Smooth muscle cell (in vitro differentiated cells): ENCODE data around the gene NAT8. TPM values are rescaled to one million over a fixed set of nuclear protein-coding genes. Genes with fewer than 3 reads are reported as not detected.
"Not testable (repeated sequence)": the region's sequence is repeated elsewhere in the genome, so short reads cannot be mapped to it uniquely, and the experiment has no call there.

Source experiments
- DNase-seq: peaks from one replicate; lab custom pipeline; 2025; ENCODE audit not compliant: unreplicated experiment; lab: John Stamatoyannopoulos, UW
- H2AFZ ChIP-seq: fragments of 200-600 bp; sonication (generic); 2 replicates; pipeline ENCODE4 v1.6.0; 2016; ENCODE audit warnings: antibody characterized with exemption, low read depth, mild to moderate bottlenecking
- H3F3A ChIP-seq: fragments of 200-600 bp; sonication (generic); 2 replicates; pipeline ENCODE4 v1.6.0; 2017; ENCODE audit warnings: antibody characterized with exemption, low read depth
- H3K27ac ChIP-seq: fragments of 200-600 bp; sonication (generic); 2 replicates; pipeline ENCODE4 v1.5.1; 2016; ENCODE audit warnings: low read depth, mild to moderate bottlenecking
- H3K27me3 ChIP-seq: fragments of 200-600 bp; sonication (generic); 2 replicates; pipeline ENCODE4 v1.6.1; 2016; ENCODE audit warnings: low read depth, mild to moderate bottlenecking
- H3K36me3 ChIP-seq: fragments of 200-600 bp; sonication (generic); 2 replicates; pipeline ENCODE4 v1.5.1; 2016; ENCODE audit warnings: low read depth
- H3K4me1 ChIP-seq: fragments of 200-600 bp; sonication (generic); 2 replicates; pipeline ENCODE4 v1.5.1; 2016; ENCODE audit warnings: low read depth
- H3K4me2 ChIP-seq: fragments of 200-600 bp; sonication (generic); 2 replicates; pipeline ENCODE4 v1.6.0; 2016; ENCODE audit warnings: mild to moderate bottlenecking
- H3K4me3 ChIP-seq: fragments of 200-600 bp; sonication (generic); 2 replicates; pipeline ENCODE4 v1.5.1; 2016; ENCODE audit warnings: mild to moderate bottlenecking
- H3K79me2 ChIP-seq: fragments of 200-600 bp; sonication (generic); 2 replicates; pipeline ENCODE4 v1.6.0; 2016; ENCODE audit warnings: low read depth, mild to moderate bottlenecking
- H3K9ac ChIP-seq: fragments of 200-600 bp; sonication (generic); 2 replicates; pipeline ENCODE4 v1.6.0; 2016; ENCODE audit warnings: low read depth
- H3K9me3 ChIP-seq: fragments of 200-600 bp; sonication (generic); replicated peaks from 2 replicates; pipeline ENCODE4 v1.5.1; 2016; ENCODE audit warnings: low read depth
- H4K20me1 ChIP-seq: fragments of 200-600 bp; sonication (generic); 2 replicates; pipeline ENCODE4 v1.6.0; 2016; ENCODE audit warnings: low read depth
- CTCF ChIP-seq: fragments of 200-600 bp; sonication (generic); IDR thresholded peaks from 2 replicates; pipeline ENCODE4 v1.5.1; 2017; ENCODE audit warnings: borderline replicate concordance, mild to moderate bottlenecking, antibody characterized with exemption; ENCODE audit not compliant: insufficient read depth, poor library complexity, severe bottlenecking
- WGBS: methylation state at CpG from one replicate; pipeline ENCODE4 v1.1.7; 2016; ENCODE audit warnings: low lambda C conversion rate; 5-methylcytosine and 5-hydroxymethylcytosine counted together
- polyA plus RNA-seq: library from polyadenylated mRNA; unstranded; fragments of >200 nt; fragmentation: Nextera tagmentation; extraction: Ambion mirVana; gene quantifications from 2 replicates; pipeline ENCODE4 v1.2.1, GENCODE V29; 2016
- total RNA-seq: library from RNA; depleted of rRNA; stranded (reverse); fragments of >200 nt; gene quantifications from 2 replicates; pipeline ENCODE4 v1.2.3, GENCODE V29; 2014

The NAT8 gene
- total and polyA plus RNA-seq, 2 experiments from 2014 or later, result not detected

GRCh38 chr2:73654175-73654574, 12.0 kb upstream of the NAT8 start:
- H3K4me1 ChIP-seq, result no peaks in the 10 kb centered on the region
- no peaks in the 10 kb centered on the region for H3K9me3 ChIP-seq
- H3K27ac ChIP-seq, result no peak overlapping the region
- no peak overlapping the region for H3K9ac ChIP-seq
- H4K20me1 ChIP-seq, result no peaks in the 10 kb centered on the region
- no peak for TF ChIP-seq CTCF
- no peaks in the 10 kb centered on the region for H3F3A ChIP-seq
- no peak for DNase-seq
- no peaks in the 10 kb centered on the region for H3K36me3 ChIP-seq
- peaks cover 19% of the 10 kb centered on the region for H3K27me3 ChIP-seq
- H2AFZ ChIP-seq, result no peak overlapping the region
- WGBS, result 86% methylated on average over 2 of the region's 2 CpGs
- H3K4me2 ChIP-seq, result no peak overlapping the region
- no peaks in the 10 kb centered on the region for H3K79me2 ChIP-seq
- H3K4me3 ChIP-seq, result no peak overlapping the region

- no peak overlapping the region for H3K9ac ChIP-seq
- TF ChIP-seq CTCF, result no peak
- H3K4me1 ChIP-seq, result no peaks in the 10 kb centered on the region
- no peaks in the 10 kb centered on the region for H3K79me2 ChIP-seq
- no peaks in the 10 kb centered on the region for H3K9me3 ChIP-seq
- no peaks in the 10 kb centered on the region for H3F3A ChIP-seq
- DNase-seq, result no peak
- H3K4me2 ChIP-seq, result no peak overlapping the region
- H2AFZ ChIP-seq, result no peak overlapping the region
- H4K20me1 ChIP-seq, result no peaks in the 10 kb centered on the region
- no peaks in the 10 kb centered on the region for H3K36me3 ChIP-seq
- H3K4me3 ChIP-seq, result no peak overlapping the region
- WGBS, result 79% methylated on average over 3 of the region's 3 CpGs
- H3K27ac ChIP-seq, result no peak overlapping the region
- peaks cover 3% of the 10 kb centered on the region for H3K27me3 ChIP-seq
Measured at GRCh38 chr2:73652348-73652747, 10.1 kb upstream of the NAT8 start.

GRCh38 chr2:73651591-73652230, 9.5 kb upstream of the NAT8 start:
- H3K27me3 ChIP-seq, result peaks cover 3% of the 10 kb centered on the region
- H3F3A ChIP-seq, result no peaks in the 10 kb centered on the region
- no peaks in the 10 kb centered on the region for H3K4me1 ChIP-seq
- no peak for DNase-seq
- no peaks in the 10 kb centered on the region for H3K36me3 ChIP-seq
- 81% methylated on average over 6 of the region's 6 CpGs for WGBS
- H2AFZ ChIP-seq, result no peak overlapping the region
- H3K27ac ChIP-seq, result no peak overlapping the region
- H3K4me3 ChIP-seq, result no peak overlapping the region
- no peaks in the 10 kb centered on the region for H4K20me1 ChIP-seq
- no peaks in the 10 kb centered on the region for H3K9me3 ChIP-seq
- H3K9ac ChIP-seq, result no peak overlapping the region
- no peaks in the 10 kb centered on the region for H3K79me2 ChIP-seq
- no peak for TF ChIP-seq CTCF
- H3K4me2 ChIP-seq, result no peak overlapping the region

GRCh38 chr2:73647690-73648089, 5.5 kb upstream of the NAT8 start:
- H3K79me2 ChIP-seq, H3K27ac ChIP-seq, H2AFZ ChIP-seq, H4K20me1 ChIP-seq, H3K4me2 ChIP-seq, H3K27me3 ChIP-seq, DNase-seq, H3K4me1 ChIP-seq, H3K36me3 ChIP-seq, H3K4me3 ChIP-seq, H3F3A ChIP-seq, H3K9ac ChIP-seq, H3K9me3 ChIP-seq: not testable (repeated sequence)
- 90% methylated on average over 10 of the region's 10 CpGs for WGBS
